GM20000 (cell line): ENCODE results near the gene SOX6.

Experiments used
- DNase-seq: peaks from one replicate; pipeline ENCODE4 v3.0.0; 2012; ENCODE audit warnings: low spot score
- CTCF ChIP-seq: IDR thresholded peaks from 2 replicates; pipeline ENCODE4 v1.5.1; 2012; ENCODE audit warnings: mild to moderate bottlenecking, control low read depth; ENCODE audit errors: extremely low read depth, missing control alignments

Gene SOX6

GRCh38 chr11:16133867-16134266 is 222.5 kb downstream of the SOX6 start:
- DNase-seq, result no peak
- no peak for TF ChIP-seq CTCF

DNA sequence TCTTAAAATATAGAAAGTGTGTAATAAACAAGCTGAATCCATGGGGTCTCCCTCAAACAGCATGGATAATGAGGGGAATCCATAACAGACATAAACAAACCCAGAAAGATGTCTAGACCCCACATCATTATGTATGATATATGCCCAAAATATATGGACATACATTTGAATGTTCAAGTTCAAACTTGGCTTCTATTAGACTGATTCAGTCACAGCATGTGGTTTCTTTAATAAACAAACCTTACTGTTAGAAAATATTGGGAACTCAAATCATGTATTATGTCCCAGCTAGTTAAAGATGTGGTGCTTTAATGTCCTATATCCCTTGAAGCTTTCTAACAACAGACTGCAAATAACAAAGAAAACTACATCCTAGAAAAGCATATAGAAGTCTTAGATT is 228.6 kb downstream of the SOX6 start:
- no peak for DNase-seq
- no peak for TF ChIP-seq CTCF

DNA sequence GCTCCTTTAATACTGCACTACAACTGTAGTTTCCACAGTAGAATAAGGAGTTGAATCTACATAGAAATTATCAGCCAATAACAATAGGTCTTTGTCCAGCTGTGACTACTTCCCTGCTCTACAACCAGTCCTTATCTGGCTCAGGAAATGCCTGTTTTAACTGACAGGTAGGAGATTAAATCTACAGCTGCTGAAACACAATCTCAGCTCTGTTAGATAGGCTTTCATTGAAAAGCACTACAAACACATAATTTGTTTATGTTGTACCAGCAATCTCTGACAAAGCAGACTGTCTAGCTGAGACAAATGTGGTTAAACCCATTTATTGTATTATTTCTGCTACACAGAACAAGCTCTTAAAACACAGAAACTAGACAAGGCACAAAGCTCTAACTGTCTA is 230.0 kb downstream of the SOX6 start:
- TF ChIP-seq CTCF, result no peak
- DNase-seq, result no peak

- TF ChIP-seq CTCF, result no peak
- no peak for DNase-seq
Observed at GRCh38 chr11:16125796-16126195, 230.6 kb downstream of the SOX6 start.

DNA sequence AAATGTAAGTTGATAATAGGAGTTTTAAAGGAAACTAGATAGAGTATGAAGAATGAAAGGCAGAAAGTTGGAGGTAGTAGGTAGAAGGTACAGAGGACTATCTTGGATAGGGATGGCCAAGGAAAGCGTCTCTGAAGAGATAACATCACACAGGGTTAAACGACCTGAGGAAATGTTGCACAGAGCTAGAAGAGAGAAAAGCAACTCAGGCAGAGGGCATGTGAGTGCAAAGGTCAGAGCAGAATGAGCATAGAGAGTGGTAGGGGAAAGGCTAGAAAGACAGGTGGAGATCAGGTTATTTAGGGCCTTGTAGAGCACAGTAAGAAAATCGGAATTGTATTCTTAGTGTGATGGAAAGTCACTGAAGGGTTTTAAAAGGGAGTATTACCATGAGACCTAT is 232.0 kb downstream of the SOX6 start:
- no peak for TF ChIP-seq CTCF
- DNase-seq, result no peak

DNA sequence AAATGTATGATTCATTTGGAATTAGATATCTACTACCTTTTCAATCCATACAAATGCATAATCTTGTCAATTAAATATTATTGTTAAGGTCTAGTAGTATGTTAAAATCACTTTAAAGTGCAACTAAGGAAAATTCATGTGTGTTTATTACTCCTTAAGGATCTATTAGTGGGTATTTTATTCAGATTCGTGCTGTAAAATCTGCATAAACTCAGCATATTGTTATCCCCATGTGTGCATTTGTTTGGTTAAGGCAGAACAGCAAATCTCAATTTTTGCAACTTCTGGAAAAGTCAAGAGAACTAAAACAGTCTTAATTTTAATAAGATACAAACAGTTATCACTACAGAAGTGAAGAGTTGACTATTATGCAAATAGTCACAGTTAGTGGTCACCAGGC is 234.5 kb downstream of the SOX6 start:
- no peak for DNase-seq
- no peak for TF ChIP-seq CTCF

DNA sequence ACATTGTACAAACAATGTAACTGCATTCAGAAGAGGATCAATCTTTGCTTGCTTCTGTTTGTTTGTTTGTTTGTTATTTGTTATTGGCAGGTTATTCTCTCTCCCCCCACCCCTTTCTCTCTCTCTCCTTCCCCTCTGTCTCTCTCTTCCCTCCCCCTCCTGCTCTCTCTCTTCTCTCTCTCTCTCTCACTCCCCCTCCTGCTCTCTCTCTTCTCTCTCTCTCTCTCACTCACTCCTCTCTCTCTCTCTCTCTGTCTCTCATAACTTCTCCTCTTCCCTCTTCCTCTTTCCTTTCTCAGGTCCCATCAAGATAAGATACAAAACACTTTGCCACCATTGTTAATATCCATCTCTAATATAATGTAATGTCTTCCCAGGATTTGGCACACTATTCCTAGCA is 236.3 kb downstream of the SOX6 start:
- DNase-seq, result no peak
- TF ChIP-seq CTCF, result no peak
